DLD1 (cell line): Measurements from ENCODE around the gene MAGEA9B.
"Not testable (repeated sequence)": the region's sequence is repeated elsewhere in the genome, so short reads cannot be mapped to it uniquely, and the experiment has no call there.

Experiments used
- in situ Hi-C: cut with HindIII; loops from 2 replicates; pipeline ENCODE4 v1.10.0; 2017; ENCODE audit warnings: low sequenced_read_pairs

MAGEA9B gene

DNA sequence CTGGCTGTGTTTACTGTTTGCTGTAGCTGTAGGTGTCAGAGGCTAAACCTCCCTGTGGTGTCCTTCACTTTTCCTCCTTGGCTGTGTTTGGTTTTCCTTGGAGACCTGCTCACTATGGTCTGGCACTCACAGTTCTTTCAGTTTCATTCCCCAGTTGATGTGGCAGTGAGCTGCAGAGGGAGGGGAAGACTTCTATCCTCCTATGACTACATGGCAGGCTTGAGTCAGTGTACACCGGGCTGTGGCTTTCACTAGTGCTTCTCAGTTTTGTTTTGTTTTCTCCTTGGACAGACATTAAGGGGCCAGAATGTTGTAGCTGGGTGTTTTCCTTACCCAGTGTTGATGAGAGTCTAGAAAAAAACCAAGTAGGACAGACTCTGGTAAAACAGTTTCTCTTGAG is 13.8 kb downstream of the MAGEA9B start:
- in situ Hi-C loops = not testable (repeated sequence)

DNA sequence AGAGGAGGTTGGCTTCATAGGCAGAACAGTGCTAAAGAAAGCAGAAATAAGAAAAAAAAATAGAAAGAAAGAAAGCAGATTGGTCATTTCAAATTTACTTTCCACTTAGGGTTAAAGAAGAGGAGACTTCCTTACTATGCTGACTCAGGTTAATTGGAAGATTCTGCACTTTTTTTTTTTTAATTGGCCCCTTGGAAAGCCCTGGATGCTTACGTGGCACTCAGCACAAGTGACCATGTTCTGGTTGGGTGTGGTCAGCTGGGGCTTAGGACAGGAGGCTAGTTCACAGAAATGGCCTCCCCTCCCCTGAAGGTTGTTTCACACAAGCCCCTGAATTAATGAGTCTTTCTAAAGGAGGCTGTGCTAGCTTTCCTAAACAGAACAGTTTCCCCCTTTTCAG is 14.5 kb downstream of the MAGEA9B start:
- in situ Hi-C loops = no loop called here

DNA sequence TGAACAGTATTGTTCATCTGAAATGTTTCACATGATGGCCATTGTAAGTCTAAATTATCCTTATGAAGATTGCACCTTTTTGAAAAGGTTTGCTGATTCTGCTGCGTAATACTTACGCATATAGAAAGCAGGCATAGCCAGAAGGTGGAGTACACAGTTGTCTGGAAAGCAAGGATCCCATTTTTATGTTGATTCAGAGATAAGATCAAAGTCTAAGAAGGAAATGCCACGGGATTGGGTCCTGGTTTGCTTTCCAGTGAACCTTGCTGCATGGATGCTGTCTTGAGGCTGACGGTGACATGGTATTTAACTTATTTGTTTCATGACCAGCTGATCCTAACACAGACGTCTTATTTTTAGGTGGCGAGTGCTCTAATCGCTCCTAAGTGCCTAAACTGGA is 15.5 kb downstream of the MAGEA9B start:
- in situ Hi-C loops = no loop called here

DNA sequence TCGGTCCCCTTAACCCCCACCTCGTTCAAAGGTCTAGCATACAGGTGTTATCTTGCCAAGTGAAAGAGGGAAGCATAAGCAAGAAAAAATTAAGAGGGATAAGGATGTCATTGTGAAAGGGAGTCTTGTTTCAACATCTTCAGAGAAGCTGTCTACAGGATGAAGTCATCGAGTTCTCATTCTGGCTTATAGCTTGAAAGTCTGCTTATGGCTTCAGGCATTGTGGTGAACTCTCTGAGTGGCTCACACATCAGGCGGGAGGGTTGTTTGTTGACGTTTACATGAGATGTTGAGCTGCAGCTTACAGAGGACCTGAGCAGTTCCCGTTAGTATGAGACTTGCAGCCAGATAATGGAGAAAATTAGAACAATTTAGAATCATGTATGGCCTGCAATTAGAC is 16.6 kb downstream of the MAGEA9B start:
- in situ Hi-C loops = no loop called here

DNA sequence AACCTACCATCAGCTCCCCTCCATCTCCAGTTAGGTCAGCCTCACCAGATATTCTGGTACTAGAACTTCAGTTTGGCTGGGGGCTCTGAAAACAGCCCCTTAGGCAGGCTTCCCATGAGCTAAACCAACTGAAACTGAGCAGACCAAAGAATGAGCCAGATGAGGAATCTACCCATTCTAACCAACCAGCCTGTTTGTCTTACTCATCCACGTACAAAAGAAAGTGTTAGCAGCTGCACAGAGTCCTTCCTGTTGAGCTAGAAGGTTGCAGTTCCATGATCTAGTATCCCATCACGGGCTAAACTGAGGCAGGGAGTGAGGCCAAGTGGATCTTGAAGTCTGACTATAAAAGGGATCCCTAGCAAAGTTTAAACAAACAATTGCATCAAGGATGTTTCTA is 17.5 kb downstream of the MAGEA9B start:
- in situ Hi-C loops = no loop called here

DNA sequence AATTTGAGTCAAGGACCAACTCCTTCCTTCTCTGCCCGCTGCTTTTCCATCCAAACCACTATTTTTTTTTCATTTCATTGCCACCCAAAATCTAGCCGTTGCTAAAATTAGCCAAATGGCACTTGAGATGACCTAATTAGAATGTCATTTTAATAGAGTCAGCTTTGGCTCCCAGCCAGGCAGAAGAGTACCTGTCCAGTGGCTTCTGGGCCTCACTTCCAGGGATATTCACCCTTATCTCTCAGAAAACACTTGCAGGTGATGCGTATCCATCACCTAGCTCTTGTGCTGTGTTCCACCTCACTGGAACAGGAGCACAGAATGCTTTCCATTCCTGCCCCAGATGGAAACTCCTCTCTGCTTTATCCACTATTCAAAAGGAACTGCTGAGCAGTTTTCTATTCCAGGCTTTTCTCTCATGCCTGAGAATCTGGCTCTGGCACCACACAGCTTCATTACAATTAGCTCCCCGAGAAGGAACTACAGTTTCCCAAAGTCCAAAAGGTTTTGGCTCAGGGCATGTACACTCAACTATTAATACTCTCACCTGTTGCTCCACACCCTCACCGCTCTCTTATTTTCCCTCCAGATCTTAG is 18.5 kb downstream of the MAGEA9B start:
- in situ Hi-C loops = no loop called here

DNA sequence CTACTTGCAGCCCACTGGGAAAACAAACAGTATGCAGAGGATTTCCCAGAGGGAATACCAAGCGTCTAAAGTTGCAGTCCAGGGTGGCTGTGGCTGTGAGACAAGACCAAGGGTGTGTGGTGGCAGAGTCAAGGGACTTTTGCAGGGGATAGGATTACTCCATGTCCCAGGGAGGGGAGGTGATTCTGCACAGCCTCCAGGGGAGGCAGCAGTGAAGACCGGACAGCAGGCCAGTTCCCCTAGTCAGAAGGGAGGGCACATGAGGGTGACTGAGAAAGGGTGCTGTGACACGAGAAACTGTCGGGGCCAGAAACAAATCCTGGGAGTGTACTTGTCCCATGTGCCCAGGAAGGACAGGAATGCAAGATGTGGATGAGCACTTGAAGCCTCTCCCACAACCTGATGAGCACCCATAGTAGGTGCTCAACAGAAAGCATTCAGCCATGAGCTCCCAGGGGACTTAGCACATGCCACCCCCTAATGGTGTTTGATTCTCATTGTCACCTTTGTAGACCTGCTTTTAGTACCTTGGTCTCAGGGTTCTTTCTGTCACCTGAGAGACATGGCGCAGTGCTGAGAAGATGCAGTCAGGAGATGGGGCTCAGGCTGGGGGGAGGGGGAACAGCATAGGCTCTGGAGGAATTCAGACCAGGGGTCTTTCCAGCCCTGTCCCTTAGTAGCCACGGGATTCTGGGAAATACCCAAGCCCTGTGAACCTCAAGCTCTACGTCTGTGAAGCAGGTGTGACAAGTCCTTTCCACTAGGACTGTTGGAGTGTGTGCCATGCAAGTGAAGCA is 19.4 kb downstream of the MAGEA9B start:
- in situ Hi-C loops = no loop called here

DNA sequence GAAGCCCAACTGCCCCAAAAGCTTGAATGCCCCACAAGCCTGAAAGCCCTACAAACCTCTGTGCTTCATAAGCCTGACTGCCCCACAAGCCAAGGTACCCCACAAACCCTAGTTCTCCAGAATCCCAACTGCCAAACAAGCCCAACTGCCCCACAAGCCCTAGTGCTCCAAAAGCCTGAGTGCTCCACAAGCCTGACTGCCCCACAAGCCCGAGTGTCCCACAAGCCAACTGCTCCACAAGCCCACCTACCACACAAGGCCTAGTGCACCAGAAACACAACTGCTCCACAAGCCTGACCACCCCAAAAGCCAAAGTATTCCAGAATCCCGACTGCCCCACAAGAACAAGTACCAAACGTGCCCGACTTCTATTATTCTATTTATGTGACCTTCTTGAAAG is 23.9 kb downstream of the MAGEA9B start:
- in situ Hi-C loops = no loop called here

DNA sequence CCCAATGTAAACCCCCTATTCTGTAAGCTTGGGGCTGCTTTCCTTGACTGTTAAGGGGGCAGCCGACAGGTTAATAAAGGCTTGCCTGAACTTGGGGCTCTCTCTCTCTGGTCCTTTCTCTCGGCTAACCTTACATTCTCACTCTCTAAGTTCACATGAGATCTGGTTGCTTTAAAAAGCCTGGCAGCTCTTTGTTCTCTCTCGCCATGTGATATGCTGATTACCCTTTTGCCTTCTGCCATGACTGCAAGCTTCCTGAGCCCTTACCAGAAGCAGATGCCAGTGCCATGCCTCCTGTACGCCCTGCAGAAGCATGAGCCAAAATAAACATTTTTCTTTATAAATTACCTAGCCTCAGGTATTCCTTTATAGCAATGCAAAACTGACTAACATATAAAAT is 32.0 kb downstream of the MAGEA9B start:
- in situ Hi-C loops = not testable (repeated sequence)

DNA sequence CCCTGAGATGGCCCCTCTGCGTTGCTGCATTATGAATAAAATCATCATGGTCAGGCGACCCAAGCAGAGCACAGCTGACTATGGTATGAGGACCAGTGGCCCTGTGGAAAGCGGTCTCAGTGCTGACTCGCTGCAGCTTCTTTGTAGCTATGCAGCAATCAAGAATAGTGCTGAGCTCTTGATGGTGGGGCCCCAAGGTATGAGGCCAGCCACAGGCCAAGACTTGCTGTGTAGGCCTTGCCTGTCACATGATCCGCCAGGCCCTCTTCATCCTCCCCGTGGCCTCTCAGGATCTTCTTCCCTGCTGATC is 35.4 kb downstream of the MAGEA9B start:
- in situ Hi-C loops = not testable (repeated sequence)

DNA sequence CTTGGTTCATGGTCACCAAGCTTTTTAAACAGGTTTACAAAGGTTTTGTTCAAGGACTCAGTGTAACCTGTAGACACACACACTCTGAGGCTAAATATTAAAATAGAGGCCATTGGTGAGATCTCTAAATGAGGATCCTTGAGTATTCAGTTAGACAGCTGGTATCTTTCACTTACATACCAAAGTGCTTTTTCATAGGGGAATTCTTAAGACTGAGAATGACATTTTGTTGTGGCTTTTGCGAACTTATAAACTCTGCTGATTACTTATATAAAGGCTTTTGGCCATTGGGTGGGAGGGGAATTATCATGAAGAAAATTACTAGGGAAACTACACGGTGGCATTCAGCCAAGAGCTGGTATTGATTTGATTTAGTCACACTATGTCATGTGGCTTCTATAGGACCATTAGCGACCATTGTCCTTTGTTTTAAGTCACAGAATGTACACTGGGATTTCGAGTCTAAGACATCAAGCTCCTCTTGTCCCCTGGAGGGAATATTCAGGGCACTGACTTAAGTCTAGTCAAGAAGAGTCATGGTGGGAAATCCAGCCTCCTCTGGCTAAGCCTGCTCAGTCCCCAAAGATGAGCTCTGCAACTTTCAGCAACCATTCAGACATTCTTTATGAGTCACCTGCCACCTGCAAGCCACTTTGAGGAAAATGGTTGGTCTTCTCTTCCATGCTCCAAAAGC is 35.9 kb downstream of the MAGEA9B start:
- in situ Hi-C loops = not testable (repeated sequence)

DNA sequence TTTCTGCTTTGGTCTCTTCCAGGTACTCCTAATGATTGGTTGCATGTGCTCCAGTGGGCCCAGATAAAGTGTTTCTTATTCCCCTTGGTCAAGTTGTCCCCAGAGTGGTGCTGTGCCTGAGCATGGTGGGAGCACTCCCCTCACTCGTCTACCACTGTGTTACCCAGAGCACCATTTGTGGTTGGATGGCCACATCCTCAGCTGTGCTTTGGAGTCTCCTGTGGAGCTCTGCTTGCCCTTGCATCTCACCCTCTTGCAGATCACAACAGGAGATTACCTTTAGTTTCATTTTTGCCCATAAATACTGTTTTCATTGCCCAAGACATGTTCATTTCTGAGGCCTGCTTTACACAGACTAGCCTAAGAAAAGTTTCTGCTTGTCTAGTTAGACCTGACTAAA is 36.8 kb downstream of the MAGEA9B start:
- in situ Hi-C loops = not testable (repeated sequence)

DNA sequence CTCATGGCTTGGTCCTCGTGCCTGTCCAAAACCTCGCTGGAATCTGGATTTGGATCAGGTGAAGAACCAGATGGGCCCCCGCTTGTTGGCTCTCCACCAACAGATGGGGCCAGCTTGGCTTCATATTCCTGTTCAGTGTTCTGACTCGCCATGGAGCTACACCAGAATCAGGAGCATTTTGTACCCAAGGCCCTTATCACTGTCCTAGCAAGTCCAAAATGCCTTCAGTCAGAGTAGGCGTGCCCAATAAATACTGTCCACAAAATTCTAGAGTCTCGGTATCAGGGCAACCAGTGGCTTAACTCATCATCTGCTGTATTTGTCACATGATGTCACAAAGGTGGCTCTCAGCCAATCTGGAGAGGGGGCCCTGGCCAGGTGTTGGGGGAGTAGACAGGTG is 37.6 kb downstream of the MAGEA9B start, which contains the start of gene HSFX3:
HSFX3 (minus strand) TSS at position 224 of the 400 bp plus-strand sequence; CDS start at position 152, 72 bp downstream.
- in situ Hi-C loops = not testable (repeated sequence)

DNA sequence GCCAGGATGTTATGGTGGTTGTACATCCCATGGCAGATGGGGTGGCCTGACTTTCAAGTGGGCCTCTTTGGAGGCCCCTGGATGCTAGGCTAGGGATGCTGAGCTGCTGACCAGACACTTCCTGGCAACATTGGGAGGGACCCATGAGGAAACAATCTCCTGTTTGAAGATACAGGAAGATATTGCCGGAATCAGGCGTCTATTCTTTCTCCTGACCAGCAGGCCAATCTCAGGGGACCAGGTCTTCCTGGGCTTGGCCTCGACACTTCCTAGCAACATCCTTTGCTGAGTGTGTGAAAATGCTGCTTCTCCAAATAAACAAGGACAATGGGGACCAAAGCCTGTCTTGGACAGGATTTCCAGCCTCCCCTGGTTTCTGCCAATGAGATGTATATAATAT is 39.5 kb downstream of the MAGEA9B start:
- in situ Hi-C loops = not testable (repeated sequence)

DNA sequence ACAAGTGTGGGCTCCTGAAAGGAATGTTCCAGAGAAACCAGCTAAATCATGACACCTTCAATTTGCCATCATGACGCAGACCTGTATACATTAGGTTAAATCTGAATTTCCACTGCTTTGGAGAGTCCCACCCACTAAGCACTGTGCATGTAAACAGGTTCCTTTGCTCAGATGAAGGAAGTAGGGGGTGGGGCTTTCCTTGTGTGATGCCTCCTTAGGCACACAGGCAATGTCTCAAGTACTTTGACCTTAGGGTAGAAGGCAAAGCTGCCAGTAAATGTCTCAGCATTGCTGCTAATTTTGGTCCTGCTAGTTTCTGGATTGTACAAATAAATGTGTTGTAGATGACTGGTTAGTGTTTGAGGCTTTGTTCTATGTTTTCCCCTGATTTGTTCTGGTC is 40.3 kb downstream of the MAGEA9B start:
- in situ Hi-C loops = not testable (repeated sequence)

DNA sequence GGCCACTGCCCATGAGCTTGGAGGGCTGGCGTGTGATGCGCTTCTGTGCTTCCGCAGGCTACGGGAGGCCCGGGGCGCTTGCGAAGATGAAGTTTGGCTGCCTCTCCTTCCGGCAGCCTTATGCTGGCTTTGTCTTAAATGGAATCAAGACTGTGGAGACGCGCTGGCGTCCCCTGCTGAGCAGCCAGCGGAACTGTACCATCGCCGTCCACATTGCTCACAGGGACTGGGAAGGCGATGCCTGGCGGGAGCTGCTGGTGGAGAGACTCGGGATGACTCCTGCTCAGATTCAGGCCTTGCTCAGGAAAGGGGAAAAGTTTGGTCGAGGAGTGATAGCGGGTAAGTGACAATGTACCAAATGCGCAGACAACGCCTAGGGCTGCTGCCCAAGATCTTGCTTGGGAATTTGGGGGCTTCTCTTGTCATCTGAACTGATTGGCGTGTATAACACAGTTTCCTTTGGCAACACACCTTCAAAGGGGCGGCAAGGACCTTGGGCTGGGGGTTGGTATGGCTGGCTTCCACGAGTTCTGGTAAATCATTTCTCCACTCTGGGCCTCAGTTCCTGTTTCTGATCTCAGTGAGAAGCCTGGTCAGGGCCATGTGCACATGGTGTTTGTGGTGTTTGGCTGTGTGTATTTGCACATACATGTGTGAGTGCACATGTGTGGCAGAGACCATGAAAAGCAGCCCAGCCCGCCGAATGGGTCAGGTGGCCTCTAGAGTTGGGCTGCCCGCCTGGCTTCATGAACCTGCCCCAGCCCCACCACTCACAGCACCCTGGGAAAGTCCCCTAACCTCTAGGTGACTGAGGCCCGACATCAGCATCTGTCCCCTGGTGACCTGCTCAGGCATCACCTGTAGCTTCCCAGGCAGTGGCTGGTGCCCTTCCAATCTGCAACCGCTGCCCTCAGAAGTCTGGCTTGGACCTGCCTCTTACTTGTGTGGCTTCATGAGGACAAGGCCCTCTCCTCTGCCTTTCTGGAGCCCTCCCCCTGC is 41.4 kb downstream of the MAGEA9B start:
- in situ Hi-C loops = not testable (repeated sequence)

DNA sequence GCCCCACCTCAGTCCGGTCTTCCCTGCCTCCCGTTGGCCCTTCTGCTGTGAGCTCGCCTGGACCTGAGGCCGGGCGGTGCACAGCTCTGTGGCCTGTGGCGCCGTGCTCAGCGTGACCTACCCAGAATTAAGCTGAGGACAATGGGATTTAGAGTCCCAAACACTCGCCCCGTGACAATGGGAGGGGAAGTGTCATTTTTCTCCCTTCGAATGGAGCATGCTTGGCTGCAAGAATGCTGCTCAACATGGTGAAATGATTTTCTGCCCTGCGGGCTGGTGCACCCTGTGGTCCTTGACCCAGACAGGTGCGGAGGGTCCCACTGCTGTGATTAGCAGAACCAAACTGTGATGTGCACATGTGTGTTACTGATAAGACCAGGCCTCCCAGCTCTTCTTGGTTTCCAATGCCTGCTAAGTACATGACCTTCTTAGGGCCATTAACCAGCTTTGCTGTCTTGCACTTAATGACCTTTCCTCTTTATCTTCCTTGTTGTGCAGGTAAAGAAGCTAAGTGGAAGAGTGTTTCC is 45.7 kb downstream of the MAGEA9B start:
- in situ Hi-C loops = no loop called here

DNA sequence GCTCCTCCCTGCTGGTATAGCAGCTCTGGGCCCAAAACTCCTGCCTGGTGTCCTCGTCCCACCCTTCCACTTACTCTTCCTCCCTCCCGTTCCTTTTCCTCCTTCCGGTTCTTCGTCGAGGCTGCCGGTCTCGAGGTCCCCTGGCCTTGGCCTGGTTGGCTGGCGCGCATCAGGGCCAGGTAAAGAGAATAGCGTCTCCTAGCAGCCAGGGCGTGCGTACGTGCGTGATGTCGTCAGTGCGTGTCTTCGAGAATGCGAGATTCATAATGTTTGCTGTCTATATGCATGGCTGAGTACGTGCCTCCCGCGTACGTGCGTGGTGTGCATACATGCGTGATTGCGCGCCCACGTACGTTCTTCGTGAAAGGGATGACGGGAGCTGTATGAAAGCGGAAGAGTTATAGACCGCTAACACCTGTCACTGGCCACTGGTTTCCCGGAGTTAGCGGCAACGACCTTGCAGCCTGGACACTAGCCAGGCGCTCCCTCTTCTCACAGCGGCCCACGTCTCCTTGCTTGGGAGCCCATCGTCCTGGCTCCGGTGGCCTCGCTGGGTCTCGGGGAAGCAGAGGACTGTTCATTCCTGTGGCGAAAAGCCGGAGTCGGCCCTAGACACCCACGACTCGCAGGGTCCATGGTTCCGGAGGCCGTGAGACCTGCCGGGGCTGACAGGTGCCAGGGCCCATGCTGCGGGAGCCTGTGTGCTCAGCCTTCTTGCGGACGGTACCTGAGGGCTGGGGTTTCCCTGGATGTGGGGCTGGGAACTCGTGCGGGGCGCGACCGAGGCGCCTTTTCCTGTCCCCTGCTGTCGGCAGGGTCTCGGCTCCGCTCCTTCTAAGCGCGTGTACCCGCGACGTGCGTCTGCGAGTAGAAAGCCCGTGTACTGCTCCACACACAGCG is 46.4 kb downstream of the MAGEA9B start, which contains the start of gene EOLA1:
EOLA1 (plus strand) TSS at position 392 of the 900 bp plus-strand sequence. CDS start 4,619 bp downstream, outside the sequence.
- in situ Hi-C loops = no loop called here

DNA sequence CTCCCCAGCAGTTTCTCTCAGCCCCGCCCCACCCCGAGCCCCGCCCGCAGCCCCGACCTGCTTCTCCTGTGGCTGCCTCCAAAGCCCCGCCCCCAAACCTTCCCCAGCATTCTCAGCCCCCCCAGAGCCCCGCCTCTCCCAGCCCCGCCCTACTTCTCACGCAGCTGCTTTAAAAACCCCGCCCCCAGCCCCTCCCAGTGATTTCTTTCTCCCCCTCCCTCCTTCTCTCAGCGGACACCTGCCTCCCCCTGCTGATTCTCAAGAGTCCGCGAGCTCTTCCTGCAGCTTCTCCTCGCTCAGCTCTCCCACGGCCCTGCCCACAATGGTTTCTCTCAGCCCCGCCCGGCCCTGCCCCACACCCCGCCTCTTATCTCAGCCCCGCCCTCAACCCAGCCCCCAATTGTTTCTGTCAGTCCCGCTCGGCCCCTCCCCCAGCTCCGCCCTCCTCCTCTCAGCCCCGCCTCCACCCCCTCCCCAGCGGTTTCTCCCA is 47.1 kb downstream of the MAGEA9B start:
- in situ Hi-C loops = no loop called here
